WTC11 (cell line): ENCODE data around the gene HS3ST1. TPM values are rescaled to one million over a fixed set of nuclear protein-coding genes. Genes with fewer than 3 reads are reported as not detected.

ENCODE experiments used
- ATAC-seq: fragments of 200-7000 bp; cut with Tn5 transposase; 2 replicates; pipeline ENCODE4 v1.10.0; 2021; ENCODE audit warnings: mild to moderate bottlenecking, moderate library complexity
- CTCF ChIA-PET: fragments of 300-600 bp; sonication (Branson Sonifier 250); formaldehyde crosslinking; loops from one replicate; lab custom pipeline; 2021; ENCODE audit warnings: antibody characterized with exemption; lab: Charles Lee
- POLR2A ChIA-PET: fragments of 350-600 bp; sonication (Branson Sonifier 250); formaldehyde crosslinking; loops from one replicate; lab custom pipeline; 2021; ENCODE audit warnings: antibody characterized with exemption; lab: Charles Lee
- DNase-seq: peaks from one replicate; pipeline ENCODE4 v3.0.0; 2021; ENCODE audit warnings: low spot score
- H3K27ac Mint-ChIP-seq: 2 replicates; pipeline ENCODE4 v1.8.0; 2021; ENCODE audit warnings: mixed read lengths
- H3K27me3 Mint-ChIP-seq: 2 replicates; pipeline ENCODE4 v1.8.0; 2021; ENCODE audit warnings: low read depth, mild to moderate bottlenecking, moderate library complexity, mixed read lengths
- H3K36me3 Mint-ChIP-seq: 2 replicates; pipeline ENCODE4 v1.8.0; 2021; ENCODE audit warnings: mixed read lengths
- H3K4me1 Mint-ChIP-seq: 2 replicates; pipeline ENCODE4 v1.8.0; 2022; ENCODE audit warnings: mixed read lengths
- H3K4me3 Mint-ChIP-seq: 2 replicates; pipeline ENCODE4 v1.8.0; 2021; ENCODE audit warnings: mild to moderate bottlenecking, moderate library complexity, mixed read lengths
- H3K9me3 Mint-ChIP-seq: 2 replicates; pipeline ENCODE4 v1.8.0; 2021; ENCODE audit warnings: mixed read lengths
- CBFB ChIP-seq: sonication (generic); formaldehyde crosslinking; IDR thresholded peaks from 2 replicates; pipeline ENCODE4 v1.8.1; 2022; ENCODE audit warnings: mild to moderate bottlenecking, low read depth, missing genetic modification reagents
- ESRRA ChIP-seq: sonication (generic); formaldehyde crosslinking; IDR thresholded peaks from 2 replicates; pipeline ENCODE4 v1.8.1; 2022; ENCODE audit warnings: mild to moderate bottlenecking, missing genetic modification reagents, borderline replicate concordance
- ETV6 ChIP-seq: sonication (generic); formaldehyde crosslinking; IDR thresholded peaks from 2 replicates; pipeline ENCODE4 v1.8.1; 2022; ENCODE audit warnings: mild to moderate bottlenecking, missing genetic modification reagents
- FOXP4 ChIP-seq: sonication (generic); formaldehyde crosslinking; IDR thresholded peaks from 2 replicates; pipeline ENCODE4 v1.8.0; 2022; ENCODE audit warnings: mild to moderate bottlenecking, missing genetic modification reagents
- IRF2 ChIP-seq: sonication (generic); formaldehyde crosslinking; IDR thresholded peaks from 2 replicates; pipeline ENCODE4 v1.8.0; 2022; ENCODE audit warnings: low read depth, missing genetic modification reagents, borderline replicate concordance
- JUN ChIP-seq: sonication (generic); formaldehyde crosslinking; IDR thresholded peaks from 2 replicates; pipeline ENCODE4 v1.8.0; 2023; ENCODE audit warnings: mild to moderate bottlenecking, missing genetic modification reagents
- KAT7 ChIP-seq: sonication (generic); formaldehyde crosslinking; IDR thresholded peaks from 2 replicates; pipeline ENCODE4 v1.8.1; 2023; ENCODE audit warnings: missing genetic modification reagents, mild to moderate bottlenecking, borderline replicate concordance
- MAX ChIP-seq: sonication (generic); formaldehyde crosslinking; IDR thresholded peaks from 2 replicates; pipeline ENCODE4 v1.8.0; 2022; ENCODE audit warnings: mild to moderate bottlenecking, missing genetic modification reagents
- MYBL2 ChIP-seq: sonication (generic); formaldehyde crosslinking; IDR thresholded peaks from 2 replicates; pipeline ENCODE4 v1.8.1; 2023; ENCODE audit warnings: mild to moderate bottlenecking, moderate library complexity, missing genetic modification reagents
- NFATC4 ChIP-seq: fragments of 250-450 bp; sonication (Bioruptor Pico); IDR thresholded peaks from 2 replicates; pipeline ENCODE4 v1.9.0; 2021; ENCODE audit warnings: mild to moderate bottlenecking
- OVOL2 ChIP-seq: fragments of 250-450 bp; sonication (Bioruptor Pico); IDR thresholded peaks from 2 replicates; pipeline ENCODE4 v1.9.0; 2021; ENCODE audit warnings: mild to moderate bottlenecking, borderline replicate concordance
- PRRX2 ChIP-seq: fragments of 250-450 bp; sonication (Bioruptor Pico); IDR thresholded peaks from 2 replicates; pipeline ENCODE4 v1.8.0; 2021; ENCODE audit warnings: mild to moderate bottlenecking
- SMAD4 ChIP-seq: sonication (generic); formaldehyde crosslinking; IDR thresholded peaks from 2 replicates; pipeline ENCODE4 v1.8.0; 2022; ENCODE audit warnings: mild to moderate bottlenecking, missing genetic modification reagents
- TCF7 ChIP-seq: sonication (generic); formaldehyde crosslinking; IDR thresholded peaks from 2 replicates; pipeline ENCODE4 v1.8.0; 2022; ENCODE audit warnings: mild to moderate bottlenecking, low read depth, missing genetic modification reagents, moderate library complexity
- ZNF263 ChIP-seq: sonication (generic); formaldehyde crosslinking; IDR thresholded peaks from 2 replicates; pipeline ENCODE4 v1.8.1; 2022; ENCODE audit warnings: low read depth, mild to moderate bottlenecking, moderate library complexity, missing genetic modification reagents
- total RNA-seq: library from RNA; stranded (reverse); gene quantifications from 3 replicates; pipeline ENCODE4 v1.2.3, GENCODE V29; 2021
- TF ChIP-seq, protein P1 (sequence below): fragments of 250-450 bp; sonication (Bioruptor Pico); IDR thresholded peaks from 2 replicates; pipeline ENCODE4 v1.9.0; 2021; ENCODE audit warnings: mild to moderate bottlenecking
- TF ChIP-seq, protein P2 (sequence below): sonication (generic); formaldehyde crosslinking; IDR thresholded peaks from 2 replicates; pipeline ENCODE4 v1.8.1; 2022; ENCODE audit warnings: mild to moderate bottlenecking, missing genetic modification reagents, moderate library complexity, borderline replicate concordance
- TF ChIP-seq, protein P3 (sequence below): sonication (generic); formaldehyde crosslinking; IDR thresholded peaks from 2 replicates; pipeline ENCODE4 v1.8.0; 2023; ENCODE audit warnings: mild to moderate bottlenecking, missing genetic modification reagents
- TF ChIP-seq, protein P4 (sequence below): sonication (generic); formaldehyde crosslinking; IDR thresholded peaks from 2 replicates; pipeline ENCODE4 v1.8.1; 2022; ENCODE audit warnings: low read depth, mild to moderate bottlenecking, moderate library complexity, missing genetic modification reagents, borderline replicate concordance

The HS3ST1 gene
- total RNA-seq, 1 experiment from 2014 or later = 0.52 TPM

- H3K27me3 Mint-ChIP-seq = peaks cover 8% of the 10 kb centered on the region; the same call in 1 of the 2 replicates
- no peak for TF ChIP-seq KAT7 (CRISPR knock-in tag)
- TF ChIP-seq SMAD4 (CRISPR knock-in tag) = no peak
- DNase-seq (no peak), ATAC-seq (no peak)
- POLR2A ChIA-PET = no interaction called here
- H3K4me1 Mint-ChIP-seq = no peaks in the 10 kb centered on the region
- H3K4me3 Mint-ChIP-seq = no peak overlapping the region
- CTCF ChIA-PET = no interaction called here
- no peak overlapping the region for H3K27ac Mint-ChIP-seq
- H3K9me3 Mint-ChIP-seq = peaks cover 45% of the 10 kb centered on the region
- H3K36me3 Mint-ChIP-seq = peaks cover 33% of the 10 kb centered on the region
Measured at GRCh38 chr4:11367371-11367770, 61.3 kb downstream of the HS3ST1 start.

DNA sequence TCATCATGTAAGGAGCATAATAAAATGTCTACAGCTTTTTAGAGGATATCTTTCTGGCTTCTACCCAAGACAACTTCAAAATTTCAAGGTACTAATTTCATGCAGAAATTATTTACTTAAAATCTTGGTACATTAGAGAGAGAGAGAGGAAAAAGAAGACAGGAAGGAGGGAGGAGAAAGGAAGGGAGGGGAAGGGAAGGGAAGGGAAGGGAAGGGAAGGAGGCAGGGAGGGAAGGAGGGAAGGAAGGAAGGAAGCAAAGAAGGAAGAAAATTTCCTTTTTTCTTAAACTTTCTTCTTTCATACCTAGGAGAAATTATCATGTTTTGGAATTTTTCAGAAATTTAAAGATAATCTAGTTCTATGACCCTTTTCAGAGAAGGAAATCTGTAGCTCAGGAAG is 61.8 kb downstream of the HS3ST1 start:
- Mint-ChIP-seq H3K27ac (no peak overlapping the region), H3K4me3 (no peak overlapping the region), H3K27me3 (peaks cover 8% of the 10 kb centered on the region; the same call in 1 of the 2 replicates), H3K9me3 (peaks cover 47% of the 10 kb centered on the region), H3K4me1 (no peaks in the 10 kb centered on the region), H3K36me3 (peaks cover 33% of the 10 kb centered on the region)
- no peak for TF ChIP-seq CBFB (CRISPR knock-in tag)
- TF ChIP-seq OVOL2 (CRISPR knock-in tag) = no peak
- no peak for TF ChIP-seq IRF2 (CRISPR knock-in tag)
- no peak for TF ChIP-seq MYBL2 (CRISPR knock-in tag)
- TF ChIP-seq ETV6 = no peak
- no peak for TF ChIP-seq PRRX2 (CRISPR knock-in tag)
- no peak for TF ChIP-seq TCF7 (CRISPR knock-in tag)
- no peak for TF ChIP-seq ZNF263 (CRISPR knock-in tag)
- no peak for TF ChIP-seq NFATC4
- no peak for TF ChIP-seq FOXP4
- TF ChIP-seq, protein P1, sequence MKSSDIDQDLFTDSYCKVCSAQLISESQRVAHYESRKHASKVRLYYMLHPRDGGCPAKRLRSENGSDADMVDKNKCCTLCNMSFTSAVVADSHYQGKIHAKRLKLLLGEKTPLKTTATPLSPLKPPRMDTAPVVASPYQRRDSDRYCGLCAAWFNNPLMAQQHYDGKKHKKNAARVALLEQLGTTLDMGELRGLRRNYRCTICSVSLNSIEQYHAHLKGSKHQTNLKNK (CRISPR knock-in tag) = no peak
- TF ChIP-seq, protein P2, sequence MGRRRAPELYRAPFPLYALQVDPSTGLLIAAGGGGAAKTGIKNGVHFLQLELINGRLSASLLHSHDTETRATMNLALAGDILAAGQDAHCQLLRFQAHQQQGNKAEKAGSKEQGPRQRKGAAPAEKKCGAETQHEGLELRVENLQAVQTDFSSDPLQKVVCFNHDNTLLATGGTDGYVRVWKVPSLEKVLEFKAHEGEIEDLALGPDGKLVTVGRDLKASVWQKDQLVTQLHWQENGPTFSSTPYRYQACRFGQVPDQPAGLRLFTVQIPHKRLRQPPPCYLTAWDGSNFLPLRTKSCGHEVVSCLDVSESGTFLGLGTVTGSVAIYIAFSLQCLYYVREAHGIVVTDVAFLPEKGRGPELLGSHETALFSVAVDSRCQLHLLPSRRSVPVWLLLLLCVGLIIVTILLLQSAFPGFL = no peak
- TF ChIP-seq MAX (CRISPR knock-in tag) = no peak
- TF ChIP-seq JUN (CRISPR knock-in tag) = no peak
- no peak for TF ChIP-seq ESRRA (CRISPR knock-in tag)
- TF ChIP-seq, protein P3, sequence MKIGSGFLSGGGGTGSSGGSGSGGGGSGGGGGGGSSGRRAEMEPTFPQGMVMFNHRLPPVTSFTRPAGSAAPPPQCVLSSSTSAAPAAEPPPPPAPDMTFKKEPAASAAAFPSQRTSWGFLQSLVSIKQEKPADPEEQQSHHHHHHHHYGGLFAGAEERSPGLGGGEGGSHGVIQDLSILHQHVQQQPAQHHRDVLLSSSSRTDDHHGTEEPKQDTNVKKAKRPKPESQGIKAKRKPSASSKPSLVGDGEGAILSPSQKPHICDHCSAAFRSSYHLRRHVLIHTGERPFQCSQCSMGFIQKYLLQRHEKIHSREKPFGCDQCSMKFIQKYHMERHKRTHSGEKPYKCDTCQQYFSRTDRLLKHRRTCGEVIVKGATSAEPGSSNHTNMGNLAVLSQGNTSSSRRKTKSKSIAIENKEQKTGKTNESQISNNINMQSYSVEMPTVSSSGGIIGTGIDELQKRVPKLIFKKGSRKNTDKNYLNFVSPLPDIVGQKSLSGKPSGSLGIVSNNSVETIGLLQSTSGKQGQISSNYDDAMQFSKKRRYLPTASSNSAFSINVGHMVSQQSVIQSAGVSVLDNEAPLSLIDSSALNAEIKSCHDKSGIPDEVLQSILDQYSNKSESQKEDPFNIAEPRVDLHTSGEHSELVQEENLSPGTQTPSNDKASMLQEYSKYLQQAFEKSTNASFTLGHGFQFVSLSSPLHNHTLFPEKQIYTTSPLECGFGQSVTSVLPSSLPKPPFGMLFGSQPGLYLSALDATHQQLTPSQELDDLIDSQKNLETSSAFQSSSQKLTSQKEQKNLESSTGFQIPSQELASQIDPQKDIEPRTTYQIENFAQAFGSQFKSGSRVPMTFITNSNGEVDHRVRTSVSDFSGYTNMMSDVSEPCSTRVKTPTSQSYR (CRISPR knock-in tag) = no peak
- CTCF ChIA-PET = no interaction called here
- ATAC-seq (no peak), DNase-seq (no peak)
- POLR2A ChIA-PET = no interaction called here

GRCh38 chr4:11365039-11365438 is 63.7 kb downstream of the HS3ST1 start:
- H3K4me3 Mint-ChIP-seq = no peak overlapping the region
- no peak overlapping the region for H3K27ac Mint-ChIP-seq
- peaks cover 55% of the 10 kb centered on the region for H3K9me3 Mint-ChIP-seq
- CTCF ChIA-PET = no interaction called here
- peaks cover 6% of the 10 kb centered on the region; the same call in 1 of the 2 replicates for H3K27me3 Mint-ChIP-seq
- no peaks in the 10 kb centered on the region for H3K4me1 Mint-ChIP-seq
- DNase-seq (no peak), ATAC-seq (no peak)
- peaks cover 33% of the 10 kb centered on the region for H3K36me3 Mint-ChIP-seq
- no peak for TF ChIP-seq KAT7 (CRISPR knock-in tag)
- TF ChIP-seq, protein P4, sequence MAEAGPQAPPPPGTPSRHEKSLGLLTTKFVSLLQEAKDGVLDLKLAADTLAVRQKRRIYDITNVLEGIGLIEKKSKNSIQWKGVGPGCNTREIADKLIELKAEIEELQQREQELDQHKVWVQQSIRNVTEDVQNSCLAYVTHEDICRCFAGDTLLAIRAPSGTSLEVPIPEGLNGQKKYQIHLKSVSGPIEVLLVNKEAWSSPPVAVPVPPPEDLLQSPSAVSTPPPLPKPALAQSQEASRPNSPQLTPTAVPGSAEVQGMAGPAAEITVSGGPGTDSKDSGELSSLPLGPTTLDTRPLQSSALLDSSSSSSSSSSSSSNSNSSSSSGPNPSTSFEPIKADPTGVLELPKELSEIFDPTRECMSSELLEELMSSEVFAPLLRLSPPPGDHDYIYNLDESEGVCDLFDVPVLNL (CRISPR knock-in tag) = no peak
- POLR2A ChIA-PET = no interaction called here
